Thyroid gland (tissue), 4 donors: ENCODE measurements around the gene CELSR2.

Experiments
- CTCF ChIP-seq, 6 experiments: fragments of 200-600 bp in 3 of 6; fragments of 450-650 bp in 3 of 6; sonication (generic) in 3 of 6; IDR thresholded peaks; one replicate each; pipeline ENCODE4 v1.5.1; 2016 to 2019; ENCODE audit warnings: antibody characterized with exemption in 6 of 6, mild to moderate bottlenecking in 2 of 6, inconsistent platforms in 1 of 6, moderate library complexity in 1 of 6
- POLR2A ChIP-seq, 2 donors: fragments of 450-650 bp; IDR thresholded peaks; one replicate each; pipeline ENCODE4 v1.6.1; 2017; ENCODE audit warnings: antibody characterized with exemption in 2 of 2, mild to moderate bottlenecking in 2 of 2, moderate library complexity in 1 of 2

- TF ChIP-seq CTCF (IDR thresholded peaks at IDR 0.05) (no peak), POLR2A (IDR thresholded peaks at IDR 0.05) (no peak)
Measured at GRCh38 chr1:109265741-109266330, 16.5 kb downstream of the CELSR2 start.
